DMS114 treated with DMSO at 0.1 percent for 48 hours (cell line): ENCODE data around the gene CHSY1.

ENCODE experiments used
- DNase-seq: peaks from one replicate; lab custom pipeline; 2025; ENCODE audit not compliant: unreplicated experiment; lab: John Stamatoyannopoulos, UW

CHSY1 gene

GRCh38 chr15:101269479-101270223, 17.8 kb upstream of the CHSY1 start:
- no peak for DNase-seq

DNA sequence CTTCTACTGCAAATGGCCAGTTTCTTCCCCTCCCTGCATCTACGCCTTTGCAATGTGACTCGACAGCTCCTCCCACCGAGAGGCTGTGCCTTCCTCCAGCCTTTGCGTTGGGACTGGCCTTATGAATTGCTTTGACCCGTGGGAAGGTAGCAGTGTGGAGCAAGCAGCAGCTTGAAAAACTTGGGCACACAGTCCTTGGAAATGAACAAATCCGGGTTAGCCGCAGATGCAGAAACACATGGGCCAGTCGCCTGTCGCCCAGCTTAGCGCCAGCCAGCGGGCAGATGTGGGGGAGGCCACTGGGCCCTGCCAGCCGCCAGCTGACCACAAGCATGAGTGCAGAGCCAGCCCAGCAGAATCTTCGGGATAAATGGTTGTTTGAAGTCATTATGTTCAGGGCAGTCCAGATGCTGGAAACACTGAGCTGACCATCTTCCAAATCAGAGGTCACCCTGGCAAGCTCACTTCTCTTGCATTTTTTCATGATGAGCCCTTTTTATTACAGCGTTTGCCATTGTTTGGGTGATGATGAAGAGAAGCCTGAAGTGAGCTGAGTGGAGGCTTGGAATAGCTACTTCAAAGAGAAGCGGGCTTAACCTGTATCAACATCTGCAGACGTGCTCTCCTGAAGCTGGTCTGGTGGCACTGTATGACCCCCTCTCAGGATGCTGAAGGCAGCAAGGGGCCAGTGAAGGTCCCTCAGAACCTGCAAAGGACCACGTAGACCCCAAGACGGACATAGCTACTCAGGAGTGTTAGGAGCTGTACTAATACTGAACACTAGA, 15.7 kb upstream of the CHSY1 start:
- no peak for DNase-seq

GRCh38 chr15:101266787-101267186, 14.9 kb upstream of the CHSY1 start:
- DNase-seq, result no peak

GRCh38 chr15:101266034-101266433, 14.2 kb upstream of the CHSY1 start:
- no peak for DNase-seq

- no peak for DNase-seq
These were observed 13.2 kb upstream of the CHSY1 start for GRCh38 chr15:101264911-101265641.

DNA sequence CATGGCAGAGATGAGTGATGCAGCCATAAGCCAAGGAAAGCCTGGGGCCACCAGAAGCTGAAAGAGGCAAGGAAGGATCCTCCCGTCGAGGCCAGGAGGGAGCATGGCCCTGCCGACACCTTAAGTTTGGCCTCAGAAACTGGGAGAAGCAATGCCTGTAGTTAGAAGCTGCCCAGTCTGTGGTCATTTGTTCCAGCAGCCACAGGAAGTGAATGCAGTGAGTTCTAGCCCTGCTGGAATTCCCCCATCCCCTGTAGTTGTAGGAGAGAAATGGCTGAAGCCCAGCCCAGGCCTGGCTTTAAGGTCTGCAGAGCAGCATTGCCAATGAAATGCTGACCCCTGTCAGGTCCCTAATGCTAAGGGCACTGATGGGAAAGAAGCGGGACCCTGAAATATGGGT, 12.2 kb upstream of the CHSY1 start:
- no peak for DNase-seq

GRCh38 chr15:101262551-101262950, 10.7 kb upstream of the CHSY1 start:
- no peak for DNase-seq

GRCh38 chr15:101258238-101259144, 6.6 kb upstream of the CHSY1 start:
- peak; percentile 69 for DNase-seq

- DNase-seq, result peak; percentile 21
These were observed 4.9 kb upstream of the CHSY1 start for GRCh38 chr15:101256757-101257156.

GRCh38 chr15:101255615-101256241, 3.9 kb upstream of the CHSY1 start:
- no peak for DNase-seq

- DNase-seq, result no peak
These were observed 3.2 kb upstream of the CHSY1 start for GRCh38 chr15:101255051-101255395.

GRCh38 chr15:101254157-101255050, 2.6 kb upstream of the CHSY1 start:
- DNase-seq, result peak; percentile 12

- no peak for DNase-seq
These were observed 988 bp upstream of the CHSY1 start for GRCh38 chr15:101252836-101253235.

DNA sequence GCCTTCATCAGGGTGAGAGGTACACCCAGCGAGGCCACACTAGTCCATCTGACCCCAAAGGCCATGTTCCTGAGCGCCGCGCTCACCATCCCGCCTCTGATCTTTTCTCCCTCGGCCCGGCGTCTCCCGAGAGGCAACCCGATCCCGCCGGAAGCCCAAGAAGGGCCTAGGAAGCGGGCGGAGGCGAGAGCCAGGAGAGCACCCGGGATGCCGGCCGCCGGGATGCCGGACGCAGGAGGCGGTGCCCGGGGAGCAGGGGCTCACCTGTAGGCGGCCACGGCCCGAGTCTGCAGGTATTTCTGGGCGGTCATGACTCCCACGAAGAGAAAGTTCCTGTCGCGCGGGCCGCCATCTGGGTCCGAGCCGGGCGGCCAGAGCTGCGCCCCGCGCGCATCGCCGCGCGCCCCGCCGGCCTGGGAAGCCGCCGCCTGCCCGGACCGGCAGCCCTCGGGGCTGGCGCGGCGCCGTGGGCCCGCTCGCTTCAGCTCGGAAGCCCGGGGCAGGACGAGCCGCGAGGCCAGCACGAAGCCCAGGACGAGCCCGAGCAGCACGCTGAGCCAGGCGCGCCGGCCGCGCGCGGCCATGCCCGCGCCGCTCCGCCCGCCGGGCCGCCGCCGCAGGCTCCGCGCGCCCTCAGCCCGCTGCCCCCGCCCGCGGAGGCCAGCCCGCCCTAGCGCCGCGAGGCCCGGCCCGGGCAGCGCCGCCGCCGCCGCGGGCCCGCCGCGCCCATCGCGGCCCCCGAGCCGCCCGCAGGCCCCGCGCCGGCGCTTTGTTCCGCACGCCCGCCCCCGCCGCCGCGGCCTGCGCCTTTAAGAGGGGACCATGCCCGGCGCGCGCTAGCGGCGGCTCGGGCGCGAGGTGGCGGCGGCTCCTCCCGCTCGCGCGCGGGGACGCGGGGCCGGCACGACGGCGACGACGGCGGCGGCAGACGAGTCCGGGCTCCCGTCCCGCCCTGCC, 697 bp downstream of the CHSY1 start:
- DNase-seq, result no peak

GRCh38 chr15:101250341-101250831, 1.5 kb downstream of the CHSY1 start:
- no peak for DNase-seq

DNA sequence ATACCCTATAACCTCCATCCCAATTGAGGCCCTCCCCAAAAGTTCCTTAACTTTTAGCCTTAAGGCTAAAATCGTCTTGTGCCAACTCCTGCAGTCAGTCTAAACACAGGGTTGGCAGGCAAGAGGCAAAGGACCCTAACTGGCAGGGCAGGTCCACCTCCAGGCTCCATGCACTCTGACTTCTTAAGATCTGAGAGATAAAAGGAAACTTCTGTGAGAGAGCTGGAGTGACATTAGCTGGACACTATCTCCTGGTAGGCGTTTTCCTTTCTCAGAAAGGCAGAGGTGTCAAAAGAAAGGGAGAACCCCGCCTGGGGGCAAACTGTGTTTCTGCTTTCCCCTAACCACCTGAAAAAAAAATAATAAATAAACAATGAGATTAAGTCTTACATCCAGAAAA, 3.6 kb downstream of the CHSY1 start:
- no peak for DNase-seq

DNA sequence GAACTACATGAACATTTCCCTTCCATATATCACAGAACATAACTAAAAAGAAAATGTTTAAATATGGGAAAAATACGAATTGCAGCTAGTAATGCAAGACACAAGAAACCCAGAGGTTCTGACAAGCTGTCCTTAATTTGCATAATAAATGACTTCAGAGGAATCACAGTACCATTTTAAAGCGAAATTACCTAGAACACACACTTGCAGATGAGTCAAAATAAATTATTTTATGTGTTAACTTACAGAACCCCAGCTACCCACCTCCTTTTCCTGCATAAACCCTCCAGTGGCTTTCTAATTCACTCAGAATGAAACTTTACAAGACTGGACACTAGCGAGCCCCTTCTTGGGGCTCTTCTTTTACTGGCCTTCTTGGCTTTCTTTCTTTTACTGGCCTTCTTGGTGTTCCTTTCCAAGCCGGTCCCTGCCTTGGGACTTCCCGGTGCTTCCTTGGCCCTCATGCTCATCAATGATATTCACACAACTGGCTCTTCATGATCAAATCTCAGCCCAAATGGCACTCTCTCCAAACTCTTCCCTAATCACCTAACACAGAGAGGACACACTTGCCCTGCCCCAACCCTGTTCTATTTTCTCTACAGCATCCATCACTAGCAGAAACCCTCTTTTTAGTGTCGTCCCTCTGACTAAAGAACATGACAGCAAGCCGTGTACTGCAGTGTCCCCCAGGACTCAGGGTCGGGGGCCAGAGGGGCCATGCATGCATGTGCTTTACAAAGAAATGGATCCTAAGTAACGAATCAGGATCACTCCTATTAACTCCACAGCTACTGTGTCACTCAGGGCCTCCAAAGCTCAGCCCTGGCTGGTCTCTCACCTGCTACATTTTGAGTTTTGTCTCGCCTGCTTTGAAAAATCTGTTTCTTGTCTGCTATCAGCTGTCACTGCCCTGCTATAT, 4.8 kb downstream of the CHSY1 start:
- DNase-seq, result no peak
